ENCODE measurements around the gene GSC2.

GSC2 gene

DNA sequence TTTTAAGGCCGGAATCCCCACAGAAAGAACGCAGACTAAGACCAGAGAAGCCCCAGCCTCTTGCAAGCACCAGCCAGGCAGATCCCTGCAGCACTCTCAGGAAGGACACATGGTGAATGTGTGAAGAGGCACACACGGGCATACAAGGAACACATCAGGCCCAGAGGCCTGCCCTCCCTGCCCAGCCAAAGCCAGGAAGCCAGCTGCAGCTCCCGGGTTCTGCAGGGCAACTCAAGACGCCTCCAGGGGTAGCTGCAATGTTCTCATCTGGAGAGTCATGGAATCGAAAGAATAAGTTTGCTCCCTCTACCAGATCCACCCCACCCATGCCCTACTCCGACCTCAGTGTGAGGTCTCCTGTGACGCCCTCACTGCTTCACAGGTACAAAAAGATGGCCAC, 30.1 kb downstream of the GSC2 start:
- no peak for DNase-seq (ENCODE audit: low read depth)

DNA sequence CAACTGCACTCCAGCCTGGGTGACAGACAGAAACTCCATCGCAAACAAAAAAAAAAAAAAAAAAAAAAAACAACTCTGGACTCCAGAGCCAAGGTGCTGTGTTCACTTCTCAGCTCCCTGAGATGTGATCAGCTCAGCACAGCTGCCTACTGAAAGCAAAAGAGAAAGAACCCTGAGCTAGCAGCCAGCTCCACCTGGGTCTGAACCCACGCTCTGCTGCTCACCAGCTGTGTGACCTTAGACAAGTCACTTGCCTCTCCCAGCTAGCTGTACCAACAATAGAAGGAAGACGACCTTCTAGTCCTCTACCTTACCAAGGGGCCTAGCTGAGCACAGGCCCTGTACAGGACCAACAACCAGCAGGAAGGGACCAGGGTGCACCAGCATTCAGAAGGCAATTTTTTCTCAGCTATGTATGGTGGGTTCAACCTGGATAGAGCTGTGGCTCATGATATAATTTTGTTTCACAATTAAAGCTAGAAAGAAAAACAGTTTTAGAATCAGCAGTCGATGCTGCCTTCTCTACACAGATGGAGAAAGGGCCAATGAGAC, 31.7 kb downstream of the GSC2 start:
- no peak for DNase-seq (ENCODE audit: low read depth)

DNA sequence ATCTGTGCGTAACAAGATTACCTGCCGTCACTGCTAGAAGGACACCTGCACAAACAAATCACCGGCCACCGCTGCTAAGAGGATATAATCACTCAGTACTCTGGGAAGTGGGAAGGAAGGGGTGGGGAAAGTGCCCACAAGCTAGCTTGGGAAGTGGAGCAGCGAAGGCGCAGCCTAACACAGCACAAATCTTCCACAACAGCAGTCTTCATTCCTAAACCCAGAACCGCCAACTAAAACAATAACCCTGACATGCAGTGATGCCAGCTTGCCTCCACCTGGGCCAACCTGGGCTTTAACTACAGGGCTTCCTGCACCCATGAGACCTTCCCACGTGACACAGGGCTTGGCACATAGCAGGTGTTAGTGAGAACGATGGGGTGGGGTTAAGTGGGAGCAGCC, 33.0 kb downstream of the GSC2 start:
- DNase-seq (ENCODE audit: low read depth): no peak

DNA sequence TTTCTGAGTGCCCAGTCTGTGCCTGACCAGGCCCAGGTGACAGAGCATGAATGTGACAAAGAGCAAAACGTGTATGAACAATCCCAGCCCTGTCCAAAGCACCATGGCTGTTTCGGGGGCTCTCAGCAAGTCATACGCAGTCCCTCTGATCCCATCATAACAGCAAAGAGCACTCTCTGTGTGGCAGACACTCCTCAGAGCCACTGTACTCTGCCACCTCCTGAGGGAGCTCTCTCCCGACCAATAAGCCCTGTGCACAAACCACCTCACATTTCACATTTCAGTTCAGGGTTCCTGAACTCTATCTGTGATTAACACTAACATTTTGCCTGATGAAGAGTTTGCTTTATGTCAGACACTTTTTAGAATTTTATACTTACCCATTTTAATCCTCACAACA, 34.5 kb downstream of the GSC2 start:
- no peak for DNase-seq (ENCODE audit: low read depth)

DNA sequence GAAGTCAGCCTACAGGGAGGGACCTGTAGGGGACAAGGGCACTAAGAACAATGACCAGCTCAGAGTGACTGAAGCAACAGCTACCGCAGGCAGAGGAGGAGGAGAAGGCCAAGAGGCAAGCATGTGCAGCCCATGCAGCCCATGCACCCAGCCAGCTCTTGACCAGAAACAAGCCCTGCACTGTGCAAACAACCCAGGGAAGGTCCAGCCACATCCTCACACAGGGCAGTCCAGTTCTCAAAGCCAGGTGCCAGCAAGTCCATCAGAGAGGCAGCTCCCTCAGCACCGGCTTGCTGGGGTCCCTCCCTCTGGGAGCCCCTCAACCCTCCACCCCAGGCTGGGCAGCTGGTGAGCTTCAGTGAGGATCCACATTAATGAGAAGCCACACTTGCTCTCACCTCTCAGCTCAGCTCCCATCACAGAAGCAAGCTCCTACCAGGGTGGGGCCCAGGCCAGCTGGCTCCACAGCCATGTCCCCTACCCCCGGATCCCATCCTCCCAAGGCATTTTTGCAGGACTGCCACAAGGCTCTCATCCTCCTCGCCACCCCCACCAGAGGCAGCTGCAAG, 35.0 kb downstream of the GSC2 start:
- DNase-seq (ENCODE audit: low read depth): no peak

DNA sequence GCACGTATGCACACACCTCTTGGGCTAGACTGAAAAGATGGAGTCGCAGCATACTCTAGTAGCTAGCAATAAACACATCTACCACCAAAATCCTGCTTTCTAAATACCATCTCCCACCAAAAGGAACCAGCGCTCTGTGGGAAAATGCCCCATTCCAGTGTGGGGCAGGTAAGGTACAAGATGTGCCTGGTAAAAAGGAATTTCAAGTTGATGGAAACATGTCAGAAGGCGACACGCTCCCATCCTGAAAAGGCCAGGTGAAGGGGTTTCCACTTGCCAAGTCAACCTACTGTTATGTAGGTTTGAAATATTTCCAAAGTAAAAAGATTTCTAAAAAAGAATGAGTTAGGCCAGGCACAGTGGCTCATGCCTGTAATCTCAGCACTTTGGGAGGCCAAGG, 36.7 kb downstream of the GSC2 start:
- no peak for DNase-seq (ENCODE audit: low read depth)

DNA sequence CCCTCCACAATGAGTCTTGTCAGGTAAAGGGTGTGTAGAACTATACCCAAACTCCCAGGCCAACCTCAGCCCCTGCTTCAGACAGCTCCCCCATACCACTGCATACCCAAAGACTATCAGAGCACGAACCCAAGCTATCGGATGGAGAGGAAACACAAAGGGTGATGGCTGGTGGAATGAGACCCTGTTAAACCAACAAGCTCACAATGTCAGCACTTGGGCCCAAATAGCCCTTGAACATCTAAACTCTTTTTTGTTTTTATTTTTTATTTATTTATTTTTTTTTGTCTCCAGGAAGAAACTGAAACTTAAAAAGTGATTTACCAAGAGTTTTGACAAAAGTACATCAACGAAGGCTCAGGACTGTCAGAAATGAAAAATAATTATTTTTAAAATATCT, 38.5 kb downstream of the GSC2 start:
- DNase-seq (ENCODE audit: low read depth): no peak

DNA sequence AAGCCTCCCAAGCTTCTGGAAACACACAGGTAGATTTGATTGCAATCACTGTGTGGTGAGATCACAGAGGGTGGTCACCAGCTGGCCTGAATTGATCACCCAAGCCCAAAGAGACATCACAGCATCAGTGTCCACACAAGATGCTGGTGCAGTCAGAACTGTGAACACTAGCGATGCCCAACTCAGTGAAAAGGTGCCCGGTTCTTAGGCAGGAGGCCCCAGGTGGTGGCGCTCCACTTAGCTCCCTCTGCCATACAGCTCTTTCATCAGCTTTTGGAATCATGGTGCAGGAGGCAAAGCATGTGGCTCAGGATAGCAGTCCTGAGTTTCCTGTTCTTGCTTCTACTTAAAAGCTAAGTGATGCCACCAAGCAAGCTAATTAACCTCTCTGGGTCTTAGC, 39.0 kb downstream of the GSC2 start:
- no peak for DNase-seq (ENCODE audit: low read depth)

DNA sequence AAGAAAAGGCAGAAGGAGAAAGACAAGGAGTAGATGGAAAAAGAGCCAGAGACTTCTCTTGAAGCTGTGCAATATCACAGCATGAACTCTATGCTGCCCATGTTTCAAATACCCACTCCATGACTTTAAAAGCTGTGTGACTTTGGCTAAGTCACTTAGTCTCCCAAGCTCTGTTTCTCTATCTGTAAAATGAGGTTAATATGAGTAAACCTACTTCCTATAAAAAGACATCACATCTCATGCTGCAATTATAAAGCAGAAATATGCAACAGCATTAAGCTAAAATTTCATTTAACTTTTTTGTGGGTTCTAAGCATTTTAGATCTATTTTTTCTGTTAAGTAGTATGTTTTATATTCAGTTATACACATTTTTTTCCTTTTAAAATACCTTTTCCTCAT, 39.4 kb downstream of the GSC2 start:
- DNase-seq (ENCODE audit: low read depth): no peak

DNA sequence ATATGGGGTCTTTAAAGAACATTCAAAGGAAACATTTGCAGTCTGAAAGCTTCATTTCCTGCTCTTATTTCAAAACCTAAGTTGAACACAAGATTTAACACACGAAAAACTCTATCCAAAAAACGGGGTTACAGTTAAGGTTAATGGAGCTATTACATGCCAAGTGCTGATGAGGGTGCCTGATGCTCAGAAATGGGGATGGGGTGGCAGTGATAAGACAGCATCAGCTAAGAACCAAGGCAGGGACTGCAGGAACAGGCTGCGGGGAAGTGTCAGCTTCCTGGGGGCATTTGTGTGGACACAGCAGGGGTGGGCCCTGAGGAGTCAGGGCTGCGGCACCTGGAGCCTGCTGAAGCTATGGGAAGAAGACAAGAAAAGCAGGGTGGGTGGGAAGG, 40.0 kb downstream of the GSC2 start:
- no peak for DNase-seq (ENCODE audit: low read depth)

DNA sequence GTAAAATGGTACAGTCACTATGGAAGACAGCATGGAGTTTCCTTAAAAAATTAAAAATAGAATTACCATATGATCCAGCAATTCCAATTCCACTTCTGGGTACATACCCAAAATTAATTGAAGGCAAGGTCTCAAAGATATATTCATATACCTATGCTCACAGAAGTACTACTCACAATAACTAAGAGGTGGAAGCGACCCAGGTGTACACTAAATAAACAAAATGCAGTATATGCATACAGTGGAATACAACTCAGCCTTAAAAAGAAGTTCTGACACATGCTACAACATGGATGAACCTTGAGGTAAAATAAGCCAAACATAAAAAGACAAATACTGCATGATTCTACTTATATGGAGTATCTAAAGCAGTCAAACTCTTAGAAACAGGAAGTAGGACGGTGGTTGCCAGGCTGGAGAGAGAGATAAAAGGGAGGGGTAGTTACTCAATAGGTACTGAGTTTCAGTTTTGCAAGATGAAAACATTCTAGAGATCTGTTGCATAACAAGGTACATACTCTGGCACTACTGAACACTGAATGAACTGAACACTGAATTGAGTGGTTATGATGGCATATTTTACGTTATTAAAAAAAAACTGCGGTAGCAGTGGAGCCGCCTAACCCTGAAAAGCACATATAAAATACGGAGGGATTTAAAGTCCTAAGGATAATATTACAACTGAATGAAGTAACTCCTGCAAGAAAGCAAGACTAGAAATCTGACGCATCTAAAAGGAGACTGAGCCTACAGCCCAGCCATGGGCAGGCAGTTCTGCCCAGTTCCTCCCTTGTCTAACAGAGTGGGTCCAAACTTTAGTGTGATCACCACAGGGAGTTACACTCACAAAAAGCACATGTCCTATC, 40.7 kb downstream of the GSC2 start:
- DNase-seq (ENCODE audit: low read depth): peak; percentile 91

DNA sequence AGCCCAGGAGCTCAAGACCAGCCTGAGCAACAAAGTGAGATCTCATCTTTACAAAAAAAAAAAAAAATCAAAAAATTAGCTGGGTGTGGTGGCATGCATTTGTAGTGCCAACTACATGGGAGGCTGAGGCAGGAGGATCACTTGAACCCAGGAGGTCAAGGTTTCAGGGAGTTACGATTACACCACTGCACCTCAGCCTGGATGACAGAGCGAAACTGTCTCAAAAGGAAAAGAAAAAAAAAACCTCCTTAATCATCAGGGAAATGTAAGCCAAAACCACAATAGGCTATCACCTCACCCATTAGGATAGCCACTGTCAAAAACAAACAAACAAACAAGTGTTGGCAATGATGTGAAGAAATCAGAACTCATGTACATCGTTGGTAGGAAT, 41.3 kb downstream of the GSC2 start:
- peak; percentile 19 for DNase-seq (ENCODE audit: low read depth)

DNA sequence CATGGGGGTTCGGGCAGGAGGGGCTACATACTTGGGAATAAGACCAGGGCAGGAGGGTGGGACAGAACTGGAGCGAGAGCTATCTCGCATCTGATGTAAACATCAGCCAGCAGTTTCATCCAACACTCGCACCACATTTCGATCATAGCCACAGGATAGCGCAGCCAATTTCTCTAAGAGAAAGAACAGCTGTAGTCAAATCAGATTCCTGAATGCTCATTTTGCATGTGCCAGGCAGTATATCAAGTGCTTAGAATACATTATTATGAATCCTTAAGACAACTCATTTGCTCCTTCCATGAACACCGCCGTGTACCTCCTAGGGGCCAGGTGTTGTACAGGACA, 42.4 kb downstream of the GSC2 start:
- DNase-seq (ENCODE audit: low read depth): no peak

DNA sequence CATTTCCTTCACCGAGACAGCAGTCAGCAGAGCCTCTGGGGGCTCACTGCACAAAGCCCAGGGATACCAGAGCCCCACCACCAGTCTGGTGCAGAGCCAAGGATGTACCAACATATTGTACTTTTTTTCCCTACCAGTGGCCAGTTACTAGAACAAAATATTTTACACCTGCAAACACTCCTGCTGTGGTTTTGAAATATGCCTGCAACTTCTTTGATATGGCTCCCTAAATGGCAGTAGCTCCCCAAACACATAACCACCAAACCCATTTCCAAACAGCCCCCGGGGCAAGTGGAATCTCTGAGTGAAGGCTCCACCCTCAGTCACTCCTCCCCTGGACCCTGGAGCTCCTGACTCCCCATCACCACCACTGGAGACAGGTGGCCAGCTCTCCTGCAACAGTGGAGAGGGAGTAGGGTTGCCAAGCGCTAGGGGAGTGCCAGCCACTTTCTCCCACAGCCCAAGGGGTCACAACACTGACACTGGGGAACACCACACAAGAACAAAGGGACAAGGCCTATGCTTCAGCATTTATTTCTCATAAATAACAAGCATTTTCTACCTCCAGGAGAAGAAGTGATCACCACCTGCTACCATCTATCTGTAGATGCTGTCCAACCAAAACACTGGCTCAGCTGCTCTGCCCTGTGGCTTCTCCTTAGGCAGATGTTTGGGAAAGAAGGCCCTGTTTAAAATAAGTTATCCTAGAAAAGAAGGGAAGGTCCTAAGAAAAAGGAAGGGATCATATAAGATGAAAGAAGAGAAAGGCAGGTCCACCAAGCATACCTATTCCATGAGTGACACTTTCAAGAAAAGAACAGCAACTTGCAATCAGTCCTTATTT, 43.0 kb downstream of the GSC2 start:
- no peak for DNase-seq (ENCODE audit: low read depth)

DNA sequence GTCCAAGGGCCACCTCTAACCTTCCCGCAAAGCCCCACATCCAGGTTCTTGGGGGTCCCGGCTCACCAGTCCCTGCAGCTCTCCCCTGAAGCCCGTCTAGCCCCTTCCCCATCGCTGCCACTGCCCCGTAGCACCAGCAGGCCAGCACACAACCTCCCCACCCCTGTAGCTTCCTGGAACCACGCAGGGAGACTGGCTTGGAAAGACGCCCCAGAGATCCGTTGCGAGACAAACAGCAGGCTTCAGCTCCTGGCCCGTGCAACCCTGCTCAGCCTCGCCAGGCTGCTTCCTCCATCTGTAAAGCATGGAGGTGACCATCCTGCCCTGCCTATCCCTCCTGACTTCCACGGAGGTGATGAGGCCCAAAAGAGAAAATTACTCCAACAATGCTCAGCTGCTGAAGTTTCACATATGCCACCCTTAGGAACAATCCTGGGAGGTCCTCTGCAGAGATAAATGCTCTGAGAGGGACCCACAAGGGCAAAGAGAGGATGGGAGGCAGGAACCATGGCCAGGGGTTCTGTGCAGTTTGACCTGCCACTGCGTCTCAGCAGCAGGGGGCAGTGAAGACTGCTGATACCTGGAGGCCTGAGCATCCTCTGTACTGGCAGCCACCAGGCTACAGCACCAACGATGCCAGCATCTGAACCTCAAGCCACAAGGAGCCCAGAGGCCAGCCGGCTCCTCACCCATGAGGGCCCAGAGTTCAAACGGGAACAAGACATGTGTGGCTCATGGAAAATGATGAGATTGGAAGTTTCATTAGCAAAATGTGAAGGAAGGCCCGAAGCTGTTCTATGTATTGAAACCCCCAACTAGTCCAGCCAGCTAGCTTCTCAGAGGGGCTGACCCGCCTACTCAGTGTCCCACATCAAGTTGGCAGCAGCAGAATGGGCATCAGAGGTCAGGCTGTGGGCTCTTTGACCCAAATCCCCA, 44.0 kb downstream of the GSC2 start:
- no peak for DNase-seq (ENCODE audit: low read depth)

DNA sequence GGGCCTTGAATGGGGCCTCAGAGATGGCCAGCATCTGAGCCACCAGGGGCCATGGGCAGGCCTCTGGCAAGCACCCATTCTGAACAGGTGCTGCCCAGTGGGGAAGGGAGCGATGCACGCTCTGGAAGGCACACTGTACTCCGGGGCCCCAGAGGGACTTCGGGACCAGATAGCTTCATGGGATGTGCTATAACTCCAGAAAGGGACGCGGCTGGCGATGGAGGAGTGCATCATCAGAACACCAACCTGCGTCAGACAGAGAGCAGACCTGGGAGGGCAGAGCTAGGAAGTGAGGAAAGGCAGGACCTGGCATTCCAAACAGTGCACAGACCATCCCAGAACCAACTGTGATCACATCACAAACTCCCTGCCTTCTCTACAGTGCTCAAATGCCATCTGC, 44.6 kb downstream of the GSC2 start:
- no peak for DNase-seq (ENCODE audit: low read depth)

DNA sequence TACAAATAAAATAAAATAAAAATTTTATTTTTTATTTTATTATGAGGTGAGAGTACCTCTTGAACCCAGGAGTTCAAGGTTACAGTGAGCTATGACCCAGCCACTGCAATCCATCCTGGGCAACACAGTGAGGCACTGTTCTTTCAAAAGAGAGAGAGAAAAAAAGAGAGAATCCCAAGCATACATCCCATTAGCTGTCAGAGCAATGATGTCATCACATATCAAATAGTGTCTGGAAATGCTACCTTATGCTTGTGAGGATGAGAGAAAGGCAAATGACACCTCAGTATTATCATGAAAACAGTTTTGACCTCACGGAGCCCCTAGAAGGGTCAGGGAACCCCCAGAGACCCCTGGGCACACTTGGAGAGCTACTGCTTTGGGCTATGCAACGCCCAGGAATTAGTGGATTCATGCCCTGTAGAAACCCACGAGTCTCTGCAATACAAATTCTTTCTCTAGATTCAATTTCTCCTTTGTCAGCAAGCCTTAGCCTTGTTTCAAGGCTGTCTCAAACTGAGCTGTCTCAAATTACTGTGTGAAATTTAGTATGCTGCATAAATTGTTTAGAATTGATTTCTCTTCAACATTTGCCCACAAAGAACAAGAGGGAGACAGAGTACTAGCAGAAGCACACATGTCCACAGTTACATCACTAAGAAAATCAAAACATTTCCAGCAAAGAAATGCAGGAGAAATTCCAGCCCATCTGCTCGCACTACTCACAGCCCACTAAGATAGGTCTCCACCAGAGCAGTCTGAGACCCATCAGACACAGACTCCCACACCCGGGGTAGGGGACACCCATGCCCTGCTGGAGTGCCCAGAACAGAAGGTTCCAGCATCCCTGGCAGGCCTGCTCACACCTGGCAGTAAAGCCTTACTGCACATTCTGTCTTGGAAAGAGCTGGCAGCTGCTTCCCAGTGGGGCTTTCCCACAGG, 45.9 kb downstream of the GSC2 start:
- DNase-seq (ENCODE audit: low read depth): peak; percentile 46

DNA sequence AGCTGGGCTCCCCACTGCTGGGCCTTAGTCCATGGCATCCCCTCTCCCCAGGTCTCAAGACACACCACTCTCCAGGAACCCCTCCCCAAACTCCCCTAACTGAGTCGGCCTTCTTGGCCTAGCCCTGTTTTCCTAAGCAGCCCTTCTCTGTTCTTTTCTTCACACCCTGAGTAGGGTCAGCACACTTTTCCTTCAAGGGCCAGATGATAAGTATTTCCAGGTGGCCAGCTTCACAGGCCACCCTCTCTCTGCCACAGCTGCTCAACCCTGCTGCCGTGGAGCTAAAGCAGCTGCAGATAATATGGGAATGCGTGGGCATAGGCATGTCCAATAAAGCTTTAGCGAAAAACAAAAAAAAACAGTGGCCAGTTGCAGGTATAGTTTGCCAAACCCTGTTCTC, 51.9 kb downstream of the GSC2 start:
- DNase-seq (ENCODE audit: low read depth): no peak

DNA sequence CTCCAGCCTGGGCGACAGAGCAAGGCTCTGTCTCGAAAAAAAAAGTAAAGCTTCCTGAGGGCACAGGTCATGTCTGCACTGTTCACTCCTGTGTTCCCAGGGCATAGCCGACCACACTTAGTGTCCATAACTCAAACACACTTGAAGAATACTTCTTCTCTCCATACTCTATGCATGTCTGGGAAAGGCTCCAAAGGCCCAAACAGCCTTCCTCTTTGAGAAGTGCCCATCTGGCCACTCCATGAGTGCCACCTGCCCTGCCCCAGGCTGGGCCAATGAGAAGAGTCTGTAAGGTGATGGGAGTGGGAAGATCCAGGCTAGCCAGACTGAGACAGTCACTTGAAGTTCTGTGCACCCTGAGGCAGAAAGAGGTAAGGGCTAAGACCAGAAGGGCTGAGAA, 52.6 kb downstream of the GSC2 start:
- DNase-seq (ENCODE audit: low read depth): no peak

Measured in iris pigment epithelial cell (primary cell).